ENCODE results near the gene ARID1A.

The ARID1A gene

GRCh38 chr1:26811057-26811456 lies 115.2 kb downstream of the ARID1A start:
- TF ChIP-seq CTCF (conservative IDR thresholded peaks at IDR 0.05), result no peak
- H3K27ac ChIP-seq, result no peak overlapping the region

GRCh38 chr1:26811708-26812107 lies 115.9 kb downstream of the ARID1A start:
- H3K27ac ChIP-seq, result no peak overlapping the region
- TF ChIP-seq CTCF (conservative IDR thresholded peaks at IDR 0.05), result no peak

- H3K27ac ChIP-seq, result no peak overlapping the region
- no peak for TF ChIP-seq CTCF (conservative IDR thresholded peaks at IDR 0.05)
Measured at GRCh38 chr1:26814377-26814776, 118.6 kb downstream of the ARID1A start.

GRCh38 chr1:26814893-26815292 lies 119.1 kb downstream of the ARID1A start:
- no peak for TF ChIP-seq CTCF (conservative IDR thresholded peaks at IDR 0.05)
- H3K27ac ChIP-seq, result no peak overlapping the region

GRCh38 chr1:26820784-26821269 lies 125.0 kb downstream of the ARID1A start:
- H3K27ac ChIP-seq, result no peak overlapping the region
- TF ChIP-seq CTCF (conservative IDR thresholded peaks at IDR 0.05), result no peak

- no peak for TF ChIP-seq CTCF (conservative IDR thresholded peaks at IDR 0.05)
- no peak overlapping the region; the same call in 1 of the 2 replicates for H3K27ac ChIP-seq
Measured at GRCh38 chr1:26822737-26823395, 127.1 kb downstream of the ARID1A start.

- H3K27ac ChIP-seq, result peak overlapping the region; percentile 85
- no peak for TF ChIP-seq CTCF (conservative IDR thresholded peaks at IDR 0.05)
Measured at GRCh38 chr1:26824731-26825130, 128.9 kb downstream of the ARID1A start.
